ENCODE measurements around the gene LMBRD1. TPM values are rescaled to one million over a fixed set of nuclear protein-coding genes. Genes with fewer than 3 reads are reported as not detected.

LMBRD1 gene
- total RNA-seq, 1 experiment from 2014 or later, result 29.9 TPM

- H3K4me3 ChIP-seq, result no peak overlapping the region
- H3K9me3 ChIP-seq (replicated peaks), result no peaks in the 10 kb centered on the region
- no peak overlapping the region for H3K27ac ChIP-seq
- peaks cover 21% of the 10 kb centered on the region for H3K36me3 ChIP-seq
- DNase-seq, result no peak
- H3K27me3 ChIP-seq, result no peaks in the 10 kb centered on the region
- no peaks in the 10 kb centered on the region for H3K4me1 ChIP-seq
Measured at GRCh38 chr6:69785697-69786096, 11.1 kb downstream of the LMBRD1 start.

DNA sequence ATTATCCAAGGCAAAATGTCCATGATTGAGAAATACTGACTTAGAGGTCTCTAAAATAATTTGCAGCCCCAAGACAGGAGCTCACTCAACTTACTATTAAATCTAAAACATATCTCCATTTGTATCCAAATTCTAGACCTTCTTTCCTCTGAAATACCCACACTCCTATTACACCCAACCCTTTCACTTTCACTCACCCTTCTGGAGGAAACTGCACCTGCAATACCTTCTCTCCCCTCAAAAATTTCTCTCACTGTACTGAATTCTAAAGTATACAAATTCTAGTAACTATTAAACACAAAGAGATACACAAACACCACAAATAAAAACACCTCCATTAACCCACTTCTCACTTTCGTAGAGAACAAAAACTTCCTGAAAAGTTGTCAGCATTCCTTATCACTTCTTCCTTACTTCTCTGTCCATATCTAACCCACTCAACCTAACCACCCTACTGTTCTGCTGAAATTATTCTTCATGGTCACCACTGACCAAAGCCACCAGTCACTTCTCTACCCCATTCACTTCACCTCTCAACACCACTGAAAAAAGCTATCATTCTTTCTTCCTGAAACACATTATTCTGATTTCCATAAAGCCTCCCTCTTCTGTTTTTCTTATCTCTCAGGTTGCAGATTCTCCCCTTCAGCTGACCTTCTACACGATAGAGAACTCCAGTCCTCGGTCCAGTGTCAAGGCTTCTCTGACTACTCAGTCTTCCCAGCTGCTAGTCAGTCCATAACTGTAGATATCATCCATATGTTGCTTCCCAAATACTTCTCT lies 12.0 kb downstream of the LMBRD1 start:
- H3K9me3 ChIP-seq (replicated peaks), result no peaks in the 10 kb centered on the region
- no peaks in the 10 kb centered on the region for H3K4me1 ChIP-seq
- H3K27ac ChIP-seq, result no peak overlapping the region
- H3K27me3 ChIP-seq, result no peaks in the 10 kb centered on the region
- no peak overlapping the region for H3K4me3 ChIP-seq
- no peak for DNase-seq
- peaks cover 19% of the 10 kb centered on the region for H3K36me3 ChIP-seq

DNA sequence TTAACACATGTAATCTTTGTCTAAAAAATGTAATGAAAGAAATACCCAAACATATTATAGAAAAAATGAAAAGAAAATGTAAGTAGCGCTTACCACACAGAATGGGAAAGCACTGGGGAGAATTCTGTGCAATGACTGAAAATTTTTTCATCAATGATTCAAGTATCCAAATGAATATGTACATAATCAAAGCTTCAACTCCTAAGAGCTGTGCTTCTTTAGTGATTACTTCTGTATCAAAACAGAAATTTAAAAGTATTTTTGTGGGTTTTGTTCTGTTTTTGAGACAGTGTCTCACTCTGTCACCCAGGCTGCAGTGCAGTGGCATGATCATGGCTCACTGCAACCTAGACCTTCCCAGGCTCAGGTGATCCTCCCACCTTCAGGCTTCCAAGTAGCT lies 13.7 kb downstream of the LMBRD1 start:
- Histone ChIP-seq H3K4me3 (no peak overlapping the region), H3K36me3 (peaks cover 10% of the 10 kb centered on the region), H3K27me3 (no peaks in the 10 kb centered on the region), H3K4me1 (no peaks in the 10 kb centered on the region), H3K9me3 (replicated peaks) (no peaks in the 10 kb centered on the region), H3K27ac (no peak overlapping the region)
- DNase-seq, result no peak

- H3K27me3 ChIP-seq, result no peaks in the 10 kb centered on the region
- H3K9me3 ChIP-seq (replicated peaks), result no peaks in the 10 kb centered on the region
- 0 out of 2 replicates have a peak, but pooled peaks cover 6% of the 10 kb centered on the region for H3K36me3 ChIP-seq
- no peak for DNase-seq
- H3K4me3 ChIP-seq, result no peak overlapping the region
- no peak overlapping the region for H3K27ac ChIP-seq
- no peaks in the 10 kb centered on the region for H3K4me1 ChIP-seq
Measured at GRCh38 chr6:69780585-69781178, 16.1 kb downstream of the LMBRD1 start.

DNA sequence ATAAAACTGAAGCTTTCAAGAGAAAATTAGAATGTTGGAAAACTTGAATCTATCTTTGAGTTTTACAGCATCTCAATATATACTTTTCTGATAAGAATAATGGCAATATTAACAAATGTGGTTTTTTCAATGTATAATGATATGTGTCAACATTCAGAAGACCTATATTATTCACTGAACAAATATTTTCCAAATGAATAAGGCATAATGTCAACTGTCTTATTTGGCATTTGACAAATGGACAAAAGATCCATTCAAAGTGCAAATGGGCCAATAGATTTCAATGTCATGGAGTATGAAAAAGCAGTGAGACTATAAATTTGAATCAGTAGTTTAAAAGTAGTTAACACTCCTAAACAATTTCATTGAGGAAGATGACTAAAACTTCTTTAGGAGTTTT lies 20.9 kb downstream of the LMBRD1 start:
- Histone ChIP-seq H3K36me3 (peaks cover 9% of the 10 kb centered on the region; the same call in 1 of the 2 replicates), H3K4me1 (no peaks in the 10 kb centered on the region), H3K27me3 (no peaks in the 10 kb centered on the region), H3K9me3 (replicated peaks) (no peaks in the 10 kb centered on the region), H3K27ac (no peak overlapping the region), H3K4me3 (no peak overlapping the region)
- DNase-seq, result no peak

- DNase-seq, result no peak
- no peaks in the 10 kb centered on the region for H3K27me3 ChIP-seq
- no peak overlapping the region for H3K27ac ChIP-seq
- no peak overlapping the region for H3K4me3 ChIP-seq
- H3K9me3 ChIP-seq (replicated peaks), result no peaks in the 10 kb centered on the region
- no peaks in the 10 kb centered on the region for H3K4me1 ChIP-seq
- peaks cover 9% of the 10 kb centered on the region; the same call in 1 of the 2 replicates for H3K36me3 ChIP-seq
Measured at GRCh38 chr6:69775585-69775849, 21.3 kb downstream of the LMBRD1 start.

DNA sequence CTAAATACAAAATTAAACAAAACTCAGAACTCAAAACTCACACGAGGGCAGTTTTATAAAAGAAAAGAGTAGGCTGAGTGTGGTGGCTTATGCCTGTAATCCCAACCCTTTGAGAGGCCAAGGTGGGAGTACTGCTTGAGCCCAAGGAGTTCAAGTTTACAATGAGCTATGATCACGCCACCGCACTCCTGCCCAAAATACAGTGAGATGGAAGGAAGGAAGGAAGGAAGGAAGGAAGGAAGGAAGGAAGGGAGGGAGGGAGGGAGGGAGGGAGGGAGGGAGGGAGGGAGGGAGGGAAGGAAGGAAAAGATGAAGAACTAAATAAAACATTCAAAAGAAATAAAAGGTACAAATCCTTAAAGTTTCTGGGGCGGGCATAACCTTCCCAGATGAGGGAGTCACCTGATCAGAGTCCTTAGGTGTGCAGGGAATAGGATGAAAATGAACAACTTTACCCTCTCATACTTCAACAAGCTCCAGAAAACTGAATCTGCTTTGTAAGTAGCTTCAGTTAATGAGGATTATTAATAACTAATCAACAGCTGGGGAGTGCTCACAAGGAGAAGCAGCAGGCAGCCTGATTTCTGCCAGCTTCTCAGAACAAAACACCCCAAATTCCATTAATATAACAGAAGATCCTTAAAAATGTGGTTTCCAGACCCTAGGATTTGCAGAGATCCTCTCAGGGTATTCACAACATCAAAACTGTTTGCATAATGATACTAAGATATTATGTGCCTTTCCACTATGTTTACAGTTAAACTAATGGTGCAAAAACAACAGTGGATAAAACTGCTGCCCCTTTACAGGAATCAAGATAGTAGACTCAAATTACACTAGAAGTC lies 21.8 kb downstream of the LMBRD1 start:
- Histone ChIP-seq H3K27me3 (no peaks in the 10 kb centered on the region), H3K27ac (no peak overlapping the region), H3K4me3 (no peak overlapping the region), H3K4me1 (no peaks in the 10 kb centered on the region), H3K36me3 (peaks cover 9% of the 10 kb centered on the region; the same call in 1 of the 2 replicates), H3K9me3 (replicated peaks) (no peaks in the 10 kb centered on the region)
- DNase-seq, result no peak

DNA sequence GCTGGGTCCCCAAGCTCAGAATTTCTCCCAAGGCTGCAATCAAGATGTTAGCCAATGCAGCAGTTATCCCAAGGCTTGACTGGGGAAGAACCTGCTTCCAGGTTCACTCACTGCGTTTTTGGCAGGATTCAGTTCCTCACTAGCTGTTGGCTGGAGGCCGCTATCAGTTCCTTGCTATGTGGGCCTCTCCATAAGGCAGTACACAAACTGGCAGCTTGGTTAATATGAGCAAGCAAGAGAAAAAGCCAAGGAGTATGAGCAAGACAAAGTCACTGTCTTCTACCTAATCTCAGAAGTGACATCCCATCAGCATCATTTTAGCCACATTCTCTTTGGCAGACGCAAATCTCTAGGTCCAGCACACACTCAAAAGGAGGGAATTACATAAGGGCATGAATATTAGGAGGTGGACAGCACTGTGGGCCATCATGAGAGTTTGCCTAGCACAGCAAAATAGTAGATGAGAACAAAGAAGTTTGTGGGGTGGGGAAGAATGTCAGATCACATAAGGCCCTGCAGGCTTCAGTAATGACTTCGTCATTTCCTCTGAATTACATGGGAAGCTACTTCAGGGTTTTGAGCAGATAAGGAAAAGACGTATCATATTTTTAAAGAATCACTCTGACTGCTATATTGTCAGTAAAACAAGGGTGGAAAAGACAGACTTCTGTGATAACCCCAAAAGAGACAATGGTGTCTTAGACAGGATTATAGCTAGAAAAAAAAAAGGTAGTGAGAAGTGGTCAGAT lies 25.5 kb downstream of the LMBRD1 start:
- DNase-seq, result no peak
- no peak overlapping the region for H3K4me3 ChIP-seq
- no peaks in the 10 kb centered on the region for H3K9me3 ChIP-seq (replicated peaks)
- H3K27me3 ChIP-seq, result no peaks in the 10 kb centered on the region
- H3K27ac ChIP-seq, result no peak overlapping the region
- no peaks in the 10 kb centered on the region for H3K4me1 ChIP-seq
- peaks cover 3% of the 10 kb centered on the region; the same call in 1 of the 2 replicates for H3K36me3 ChIP-seq

- H3K27me3 ChIP-seq, result no peaks in the 10 kb centered on the region
- no peak overlapping the region for H3K27ac ChIP-seq
- peaks cover 3% of the 10 kb centered on the region; the same call in 1 of the 2 replicates for H3K36me3 ChIP-seq
- no peak overlapping the region for H3K4me3 ChIP-seq
- H3K4me1 ChIP-seq, result no peaks in the 10 kb centered on the region
- no peaks in the 10 kb centered on the region for H3K9me3 ChIP-seq (replicated peaks)
- no peak for DNase-seq
Measured at GRCh38 chr6:69768664-69769063, 28.1 kb downstream of the LMBRD1 start.

- no peak for DNase-seq
- no peaks in the 10 kb centered on the region for H3K9me3 ChIP-seq (replicated peaks)
- H3K4me1 ChIP-seq, result no peaks in the 10 kb centered on the region
- H3K27me3 ChIP-seq, result no peaks in the 10 kb centered on the region
- no peak overlapping the region for H3K27ac ChIP-seq
- H3K36me3 ChIP-seq, result no peaks in the 10 kb centered on the region; the same call in 1 of the 2 replicates
- H3K4me3 ChIP-seq, result no peak overlapping the region
Measured at GRCh38 chr6:69763763-69764162, 33.0 kb downstream of the LMBRD1 start.

DNA sequence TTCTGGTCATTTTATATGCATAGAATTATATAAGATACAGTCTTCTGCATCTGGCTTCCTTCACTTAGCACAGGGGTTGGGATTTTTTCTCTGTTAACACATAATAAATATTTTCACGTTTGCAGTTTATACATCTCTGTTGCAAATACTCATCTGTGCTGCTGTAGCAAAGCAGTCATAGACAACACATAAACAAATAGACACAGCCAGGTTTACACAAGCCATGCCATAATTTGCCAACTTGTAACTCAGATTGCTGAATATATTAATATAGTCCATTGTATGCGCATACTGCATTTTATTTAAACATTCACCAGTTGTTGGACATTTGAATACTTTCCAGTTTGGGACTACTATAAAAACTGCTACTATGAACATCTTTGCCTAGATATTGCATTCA lies 35.0 kb downstream of the LMBRD1 start:
- peaks cover under 1% of the 10 kb centered on the region for H3K9me3 ChIP-seq (replicated peaks)
- no peak overlapping the region for H3K4me3 ChIP-seq
- H3K36me3 ChIP-seq, result no peaks in the 10 kb centered on the region; the same call in 1 of the 2 replicates
- H3K27me3 ChIP-seq, result no peaks in the 10 kb centered on the region
- H3K27ac ChIP-seq, result no peak overlapping the region
- DNase-seq, result no peak
- no peaks in the 10 kb centered on the region; the same call in 1 of the 2 replicates for H3K4me1 ChIP-seq

GRCh38 chr6:69758214-69758613 lies 38.6 kb downstream of the LMBRD1 start:
- H3K27ac ChIP-seq, result no peak overlapping the region
- H3K36me3 ChIP-seq, result peaks cover 3% of the 10 kb centered on the region; the same call in 1 of the 2 replicates
- no peak for DNase-seq
- H3K4me3 ChIP-seq, result no peak overlapping the region
- peaks cover 17% of the 10 kb centered on the region for H3K9me3 ChIP-seq (replicated peaks)
- H3K27me3 ChIP-seq, result no peaks in the 10 kb centered on the region
- no peaks in the 10 kb centered on the region; the same call in 1 of the 2 replicates for H3K4me1 ChIP-seq

DNA sequence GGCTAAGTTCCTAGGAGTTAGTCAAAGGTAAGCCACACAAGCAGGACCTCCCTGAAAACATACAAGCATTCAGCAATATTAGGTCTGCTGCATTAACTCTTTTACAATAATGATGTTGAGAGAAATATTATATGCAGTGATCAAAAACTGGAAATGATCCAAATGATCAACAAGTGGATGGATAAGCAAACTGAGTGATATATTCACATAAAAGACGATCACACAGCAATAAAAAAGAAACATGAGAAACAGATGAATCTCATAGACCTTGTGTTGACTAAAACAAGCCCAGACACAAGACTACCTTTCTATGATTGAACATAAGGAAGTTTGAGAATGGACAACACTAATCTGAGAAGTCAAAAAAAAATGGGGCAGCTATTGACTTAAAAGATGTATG lies 39.9 kb downstream of the LMBRD1 start:
- H3K36me3 ChIP-seq, result peaks cover 8% of the 10 kb centered on the region; the same call in 1 of the 2 replicates
- H3K4me1 ChIP-seq, result no peaks in the 10 kb centered on the region; the same call in 1 of the 2 replicates
- DNase-seq, result no peak
- peaks cover 19% of the 10 kb centered on the region for H3K9me3 ChIP-seq (replicated peaks)
- no peak overlapping the region for H3K27ac ChIP-seq
- H3K4me3 ChIP-seq, result no peak overlapping the region
- H3K27me3 ChIP-seq, result no peaks in the 10 kb centered on the region

DNA sequence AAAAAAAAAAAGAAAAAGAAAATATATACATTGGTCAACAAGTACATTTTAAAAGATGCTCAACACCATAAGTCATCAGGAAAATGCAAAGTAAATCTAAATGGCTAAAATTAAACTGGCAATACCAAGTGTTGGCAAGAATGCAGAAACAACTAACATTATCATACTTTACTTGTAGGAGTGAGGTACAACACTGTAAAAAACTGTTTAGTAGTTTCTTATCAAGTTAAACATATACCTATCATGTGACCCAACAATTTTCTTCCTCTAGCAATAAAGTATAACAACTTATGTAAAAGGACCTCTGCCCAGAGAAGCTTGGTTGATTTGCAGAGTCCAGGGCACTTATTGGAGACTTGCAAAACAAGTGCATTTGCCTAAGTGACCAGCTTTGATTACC lies 40.4 kb downstream of the LMBRD1 start:
- no peak overlapping the region for H3K27ac ChIP-seq
- peaks cover 19% of the 10 kb centered on the region for H3K9me3 ChIP-seq (replicated peaks)
- no peak overlapping the region for H3K4me3 ChIP-seq
- no peaks in the 10 kb centered on the region for H3K27me3 ChIP-seq
- no peaks in the 10 kb centered on the region; the same call in 1 of the 2 replicates for H3K4me1 ChIP-seq
- no peak for DNase-seq
- peaks cover 8% of the 10 kb centered on the region; the same call in 1 of the 2 replicates for H3K36me3 ChIP-seq
